GM19238 (cell line): ENCODE data around the gene ARHGAP26.
"Not testable (repeated sequence)": the region's sequence is repeated elsewhere in the genome, so short reads cannot be mapped to it uniquely, and the experiment has no call there.

Source experiments
- DNase-seq: peaks from one replicate; pipeline ENCODE4 v3.0.0; 2011; ENCODE audit warnings: low spot score; ENCODE audit not compliant: insufficient read length

The ARHGAP26 gene

DNA sequence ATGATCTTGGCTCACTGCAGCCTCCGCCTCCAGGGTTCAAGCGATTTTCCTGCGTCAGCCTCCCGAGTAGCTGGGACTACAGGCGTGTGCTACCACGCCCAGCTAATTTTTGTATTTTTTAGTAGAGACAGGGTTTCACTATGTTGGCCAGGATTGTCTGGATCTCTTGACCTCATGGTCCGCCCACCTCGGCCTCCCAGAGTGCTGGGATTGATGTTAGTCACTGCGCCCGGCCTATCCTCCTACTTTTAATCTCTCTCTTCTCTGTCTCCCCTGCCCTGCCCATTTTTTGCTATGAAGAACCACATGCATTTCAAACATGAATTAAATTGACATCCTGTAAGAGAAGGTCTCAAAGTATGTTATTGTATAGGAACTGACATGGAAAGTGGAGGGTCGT is 158.8 kb downstream of the ARHGAP26 start:
- DNase-seq: not testable (repeated sequence)

- no peak for DNase-seq
Observed at GRCh38 chr5:142929587-142929986, 159.4 kb downstream of the ARHGAP26 start.

DNA sequence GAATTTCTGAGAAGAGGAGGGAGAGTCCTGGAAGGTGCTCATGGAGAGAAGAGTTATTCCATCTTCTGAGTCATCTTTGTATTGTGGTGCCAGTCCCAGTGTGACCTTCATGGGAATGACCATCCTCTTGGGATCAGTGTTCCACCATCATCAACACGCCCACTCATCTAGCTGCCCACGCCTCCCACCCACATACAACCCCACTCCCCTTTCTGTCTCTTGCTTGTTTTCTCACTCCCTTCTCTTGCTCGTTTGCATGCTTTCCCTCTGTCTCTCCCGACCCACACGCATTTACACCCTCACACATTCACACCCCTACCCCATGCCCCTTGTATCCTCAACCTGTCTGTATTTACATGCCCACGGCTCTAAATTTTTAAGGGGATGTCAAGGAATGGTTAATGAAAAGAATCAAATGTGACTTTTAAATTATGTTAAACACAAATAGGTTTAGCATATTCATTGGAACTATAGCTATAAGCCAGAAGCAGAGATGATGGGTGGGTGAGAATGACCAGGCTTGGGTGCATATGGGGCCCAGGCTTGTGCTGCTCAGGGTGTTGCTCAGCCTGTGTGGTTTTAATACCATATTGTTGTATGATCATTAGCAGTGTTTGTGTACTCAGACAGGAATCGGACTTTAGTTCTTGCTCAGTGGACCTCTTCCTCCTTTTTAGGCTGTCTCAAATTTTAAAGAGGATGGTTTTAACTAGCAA is 160.4 kb downstream of the ARHGAP26 start:
- DNase-seq: no peak

- no peak for DNase-seq
Observed at GRCh38 chr5:142931896-142932686, 161.9 kb downstream of the ARHGAP26 start.

DNA sequence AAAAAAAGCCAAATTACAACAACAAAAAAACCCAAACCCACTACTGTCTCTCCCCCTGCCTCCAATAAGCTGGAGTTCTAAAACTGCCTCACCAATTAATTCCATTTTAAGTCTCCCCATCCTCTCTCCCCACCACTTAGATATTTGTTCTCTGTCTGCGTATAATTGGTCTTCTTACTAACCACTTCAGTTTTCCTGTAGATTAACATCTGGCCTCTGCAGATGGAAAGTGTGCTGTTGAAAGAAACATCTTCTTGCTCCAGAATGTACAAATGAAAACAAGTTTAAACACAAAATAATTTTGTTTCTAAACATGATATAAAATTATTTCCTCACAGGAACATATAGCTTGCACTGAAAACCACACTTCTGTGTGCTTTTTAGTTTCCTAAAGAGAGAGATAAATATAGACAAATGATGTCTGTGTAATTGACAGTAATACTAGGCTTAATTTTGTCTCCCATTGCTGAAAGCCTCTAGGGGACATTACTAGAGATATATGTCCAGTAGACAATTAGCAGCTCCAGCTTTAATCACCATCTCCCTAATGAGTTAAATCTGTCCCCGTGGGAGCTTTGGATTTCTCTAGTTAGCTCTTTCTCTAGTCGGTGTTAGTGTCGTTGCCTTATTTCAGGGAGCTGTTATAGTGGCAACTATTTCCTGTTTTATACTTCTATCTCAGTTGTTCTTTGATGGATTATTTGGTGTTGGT is 164.0 kb downstream of the ARHGAP26 start:
- no peak for DNase-seq

DNA sequence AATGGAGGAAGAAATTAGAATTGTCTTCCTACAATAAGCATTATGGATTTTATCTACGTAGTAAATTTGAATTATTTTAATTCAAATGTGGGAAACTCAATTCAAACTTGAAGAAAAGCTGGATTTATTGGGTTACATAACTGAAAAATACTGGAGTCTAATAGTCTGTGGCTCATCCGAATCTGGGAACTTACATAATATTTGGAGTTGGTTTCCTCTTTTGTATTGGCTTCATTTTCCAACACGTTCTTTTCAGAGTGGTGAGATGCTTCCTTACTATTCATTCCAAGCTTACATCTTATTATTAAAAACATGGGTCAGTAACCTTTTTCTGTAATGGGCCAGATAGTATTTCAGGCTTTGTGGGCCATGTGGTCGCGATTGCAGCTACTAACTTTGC is 164.8 kb downstream of the ARHGAP26 start:
- no peak for DNase-seq

- DNase-seq: no peak
Observed at GRCh38 chr5:142937374-142937773, 167.2 kb downstream of the ARHGAP26 start.

DNA sequence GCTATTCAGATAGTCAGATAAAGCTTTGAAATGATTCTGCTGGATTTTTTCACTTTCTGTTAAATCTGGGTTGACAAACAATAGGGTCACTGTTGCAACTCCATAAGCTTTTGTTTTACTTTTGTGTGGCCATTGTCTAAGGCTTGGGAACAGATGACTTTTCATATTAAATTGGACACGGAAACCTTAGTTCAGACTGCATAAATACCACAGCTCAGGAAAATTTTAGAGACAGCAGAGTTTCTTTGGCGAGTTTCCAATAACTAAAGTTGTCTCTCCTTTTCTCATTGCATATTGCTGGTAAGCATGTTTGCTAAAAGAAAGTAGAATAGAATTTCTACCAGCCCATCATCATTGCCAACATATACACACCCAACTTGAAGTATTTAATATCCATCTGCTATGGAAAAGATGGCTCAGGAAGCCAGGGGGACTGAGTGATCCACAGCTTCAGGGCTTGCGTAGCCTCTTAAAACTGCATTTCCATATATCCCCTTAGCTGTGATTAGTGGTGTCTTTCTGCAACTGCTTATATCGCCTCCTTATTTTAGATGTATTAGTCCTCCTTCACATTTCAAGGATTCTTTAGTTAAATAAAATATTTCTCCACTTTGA is 168.2 kb downstream of the ARHGAP26 start:
- no peak for DNase-seq

DNA sequence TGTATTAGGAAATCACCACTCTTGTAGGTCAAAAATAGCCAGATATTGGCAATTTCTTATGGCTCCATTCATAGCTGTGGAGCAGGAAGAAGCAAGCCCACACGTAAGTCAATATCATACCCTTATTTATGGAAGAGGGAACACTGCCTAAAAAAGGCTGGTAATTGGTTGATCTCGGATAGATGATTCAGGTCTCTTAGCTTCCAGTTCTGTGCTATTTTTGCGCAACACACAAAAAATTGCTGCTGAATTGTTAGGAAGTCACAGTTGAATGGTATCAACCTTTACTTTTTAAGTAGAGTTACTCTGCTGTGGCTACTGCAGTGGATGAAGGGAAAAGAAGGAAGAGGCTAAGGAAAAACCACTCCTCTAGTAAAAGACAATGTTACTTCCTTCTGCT is 168.8 kb downstream of the ARHGAP26 start:
- no peak for DNase-seq

DNA sequence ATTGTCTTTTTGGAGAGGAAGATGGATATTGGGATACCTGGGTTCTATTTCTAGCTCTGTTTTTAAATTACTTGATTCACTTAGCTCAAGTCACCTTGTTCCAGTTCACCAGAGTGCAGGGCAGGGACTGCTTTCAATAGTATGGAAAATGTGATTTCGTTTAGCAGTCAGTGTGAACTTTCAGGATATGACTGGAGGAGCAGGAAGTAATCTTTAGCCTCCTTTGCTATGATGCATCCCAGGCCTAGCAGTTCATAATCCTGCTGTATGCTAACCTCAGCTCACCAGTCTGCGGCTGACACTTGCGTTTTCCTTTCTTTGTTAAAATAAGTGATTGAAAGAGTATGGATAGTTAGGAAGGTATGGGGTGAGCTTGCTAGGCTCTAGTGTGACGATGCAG is 169.7 kb downstream of the ARHGAP26 start:
- DNase-seq: no peak

DNA sequence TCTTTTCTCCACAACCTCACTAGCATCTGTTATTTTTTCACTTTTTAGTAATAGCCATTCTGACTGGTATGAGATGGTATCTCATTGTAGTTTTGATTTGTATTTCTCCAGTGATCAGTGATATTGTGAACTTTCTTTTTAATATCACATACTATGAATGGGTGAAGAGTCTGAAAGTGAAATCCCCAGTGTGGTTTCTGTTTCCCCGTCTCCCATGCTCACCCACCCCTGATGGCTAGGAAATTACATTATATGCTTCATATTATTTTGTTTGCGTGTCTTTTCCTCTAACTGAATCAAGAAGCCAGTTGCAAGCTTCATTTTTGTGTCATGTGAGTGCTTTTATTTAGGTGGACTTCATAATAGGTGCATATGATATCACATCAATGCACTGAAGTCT is 171.1 kb downstream of the ARHGAP26 start:
- DNase-seq: no peak

DNA sequence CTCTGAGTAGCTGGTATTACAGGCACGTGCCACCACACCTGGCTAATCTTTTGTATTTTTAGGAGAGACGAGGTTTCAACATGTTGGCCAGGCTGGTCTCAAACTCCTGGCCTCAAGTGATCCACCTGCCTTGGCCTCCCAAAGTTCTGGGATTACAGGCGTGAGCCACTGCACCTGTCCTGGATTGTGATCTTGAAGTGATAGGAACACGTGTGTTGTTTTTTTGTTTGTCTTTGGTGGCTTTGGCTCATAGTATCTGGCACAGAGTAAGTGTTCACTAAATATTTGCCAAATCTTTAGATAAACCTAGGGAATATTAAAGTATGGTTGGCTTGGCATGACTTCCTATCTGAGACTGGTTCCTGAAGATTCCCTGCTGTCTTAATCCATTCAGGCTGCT is 172.7 kb downstream of the ARHGAP26 start:
- DNase-seq: no peak

GRCh38 chr5:142944140-142944539 is 174.0 kb downstream of the ARHGAP26 start:
- DNase-seq: no peak

DNA sequence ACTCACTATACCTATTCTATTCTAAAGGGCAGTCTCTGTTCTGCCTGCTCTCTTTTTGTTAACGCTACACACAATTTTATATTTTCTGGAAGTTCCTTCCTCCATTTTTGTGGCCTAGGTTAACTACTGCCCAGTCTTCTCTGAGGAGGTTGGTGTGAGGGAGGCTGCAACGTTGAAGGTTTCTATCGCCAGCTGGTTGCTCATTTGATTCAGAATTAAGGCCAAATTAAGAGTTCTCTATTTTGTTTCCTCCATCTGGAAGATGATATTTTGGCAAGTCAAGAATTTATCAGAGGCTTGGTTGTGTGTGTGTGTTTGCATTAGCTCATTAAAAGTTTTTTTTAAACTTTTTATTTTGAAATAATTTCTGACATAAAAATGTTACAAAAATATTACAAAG is 175.1 kb downstream of the ARHGAP26 start:
- DNase-seq: no peak

DNA sequence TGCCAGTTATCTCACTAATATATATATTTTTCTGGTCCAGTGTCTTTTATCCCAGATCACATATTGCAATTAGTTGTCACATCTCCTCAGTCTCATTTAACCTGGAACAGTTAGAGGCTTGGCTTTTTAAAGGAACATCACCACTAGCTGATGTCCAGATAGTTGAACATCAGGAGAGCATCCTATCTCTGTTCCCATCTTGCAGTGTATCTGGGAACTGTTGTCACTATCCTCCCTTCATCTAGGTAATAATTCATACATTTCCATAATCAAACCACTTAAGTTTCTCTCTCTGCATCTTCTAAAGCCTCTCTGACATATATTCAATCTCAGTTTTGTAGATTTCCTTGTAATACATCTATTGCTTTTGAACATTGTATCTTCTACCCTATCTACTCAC is 175.7 kb downstream of the ARHGAP26 start:
- no peak for DNase-seq

DNA sequence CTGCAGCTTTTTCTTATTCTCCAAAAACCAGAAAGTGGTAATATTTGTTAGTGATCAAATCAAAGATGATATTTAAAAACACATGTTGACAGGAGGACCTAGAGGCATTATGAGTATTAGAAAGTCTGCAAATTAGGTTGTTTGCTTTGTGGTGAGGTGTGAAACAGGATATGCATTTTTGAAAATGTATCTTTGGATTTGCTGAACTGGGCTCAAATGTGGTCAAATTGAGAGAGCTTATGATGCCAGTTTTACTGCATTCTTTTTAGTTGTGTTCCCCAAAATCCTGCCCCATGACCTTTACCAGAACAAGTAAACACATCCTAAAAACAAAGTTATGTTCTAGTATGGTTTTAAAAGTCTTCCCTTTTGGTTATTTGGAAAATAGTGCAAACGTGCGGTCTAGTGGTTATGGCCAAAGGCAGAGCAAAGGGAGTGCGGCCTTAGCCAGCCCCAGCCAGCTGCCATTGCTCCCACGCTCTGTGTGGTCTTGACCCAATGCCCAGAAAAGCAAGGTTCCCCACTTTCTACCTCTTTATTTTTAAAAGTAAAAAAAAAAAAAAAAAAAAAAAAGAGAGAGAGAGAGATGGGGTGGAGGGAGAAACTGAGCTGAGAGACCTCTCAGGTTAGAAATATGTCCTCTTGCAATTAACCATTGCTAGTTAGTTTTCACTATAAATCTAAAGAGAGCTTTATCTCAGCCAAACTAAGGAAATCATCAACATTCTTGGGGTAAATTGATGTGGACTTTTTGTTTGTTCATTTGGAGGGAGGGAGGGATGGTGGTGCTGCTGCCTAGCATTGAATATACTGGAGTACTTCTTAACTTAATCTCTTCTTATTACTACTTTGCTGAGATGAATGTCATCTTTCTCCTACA is 176.6 kb downstream of the ARHGAP26 start:
- no peak for DNase-seq

GRCh38 chr5:142947427-142947709 is 177.2 kb downstream of the ARHGAP26 start:
- no peak for DNase-seq

GRCh38 chr5:142952229-142952628 is 182.1 kb downstream of the ARHGAP26 start:
- DNase-seq: no peak

- DNase-seq: not testable (repeated sequence)
Observed at GRCh38 chr5:142952871-142953270, 182.7 kb downstream of the ARHGAP26 start.

DNA sequence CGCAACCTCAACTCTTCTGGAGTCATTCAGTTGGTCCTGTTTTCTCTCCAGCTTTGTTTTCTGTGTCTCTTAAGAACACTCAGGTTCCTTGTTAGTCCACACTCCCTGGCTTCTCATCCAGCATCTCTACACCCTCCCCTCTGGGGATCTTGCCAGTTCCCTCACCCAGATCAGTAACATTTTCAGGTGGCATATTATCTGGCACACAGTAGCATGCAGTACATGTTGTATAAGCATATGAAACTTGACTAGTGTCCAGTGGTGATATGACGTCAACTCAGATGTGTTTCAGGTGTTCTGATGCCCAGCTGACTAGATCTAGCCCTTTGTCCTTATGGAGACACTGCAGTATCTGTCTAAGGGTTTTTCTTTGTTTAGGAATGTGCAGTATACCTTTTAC is 184.3 kb downstream of the ARHGAP26 start:
- no peak for DNase-seq

- DNase-seq: no peak
Observed at GRCh38 chr5:142955628-142956027, 185.5 kb downstream of the ARHGAP26 start.
